ENCODE measurements around the gene FLVCR2.

Gene FLVCR2

DNA sequence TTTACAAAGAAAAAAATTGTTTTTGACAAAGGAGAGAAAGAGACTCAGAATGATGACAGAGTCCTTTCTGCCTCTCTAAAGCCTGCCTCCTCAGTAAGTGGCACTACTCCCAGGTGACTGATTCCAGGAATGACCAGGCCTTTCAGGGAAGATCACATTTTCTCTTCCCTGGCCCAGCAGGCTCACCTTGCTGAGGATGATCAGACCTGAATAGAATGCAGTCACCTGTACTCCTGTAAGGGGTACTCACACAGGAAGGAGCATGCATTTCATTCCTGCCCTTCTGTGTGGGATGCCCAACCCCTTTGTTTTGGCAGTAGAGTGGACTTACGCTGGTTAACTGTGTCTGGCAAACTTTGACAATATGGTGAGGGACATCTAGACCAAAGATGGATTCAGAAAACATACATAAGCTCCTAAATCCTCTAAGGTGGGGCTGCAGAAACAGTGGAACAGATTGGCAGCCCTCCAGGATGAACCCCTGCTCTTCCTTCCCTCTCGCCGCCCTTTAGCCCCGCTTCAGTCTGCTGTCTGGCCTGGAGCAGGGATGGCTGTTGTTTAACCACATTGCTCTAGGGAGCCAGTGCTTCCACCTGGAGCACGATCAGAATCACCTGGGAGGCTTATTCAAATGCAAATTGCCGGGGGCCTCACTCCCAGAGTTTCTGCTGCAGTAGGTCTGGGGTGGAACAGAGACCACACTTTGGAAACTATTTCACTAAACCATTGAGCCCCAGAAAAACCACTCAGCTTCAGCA lies 52.5 kb downstream of the FLVCR2 start:
- Histone ChIP-seq H3K4me1 (ENCODE audit: low read length) (no peaks in the 10 kb centered on the region), H3K4me3 (ENCODE audit: low read length) (no peak overlapping the region), H3K79me2 (ENCODE audit: low read length) (no peaks in the 10 kb centered on the region), H3K9ac (ENCODE audit: low read length) (no peak overlapping the region), H4K20me1 (ENCODE audit: insufficient read depth, low read length) (no peaks in the 10 kb centered on the region), H3K27ac (ENCODE audit: low read length) (no peak overlapping the region), H3K9me2 (replicated peaks; ENCODE audit: insufficient read depth, low read length) (no peaks in the 10 kb centered on the region), H3K9me3 (replicated peaks; ENCODE audit: insufficient read depth, low read length) (no peaks in the 10 kb centered on the region), H2AFZ (ENCODE audit: low read length) (no peak overlapping the region), H3F3A (ENCODE audit: insufficient read depth, low read length) (no peaks in the 10 kb centered on the region), H3K27me3 (replicated peaks; ENCODE audit: insufficient read depth, low read length) (no peaks in the 10 kb centered on the region), H3K36me3 (replicated peaks; ENCODE audit: insufficient read depth, low read length) (no peaks in the 10 kb centered on the region), H3K4me2 (ENCODE audit: low read depth, low read length) (no peak overlapping the region)
- TF ChIP-seq EZH2 (optimal IDR thresholded peaks at IDR 0.05; ENCODE audit: low read depth, low read length) (no peak), EZH2phosphoT487 (IDR thresholded peaks at IDR 0.05; ENCODE audit: low read length) (no peak), CTCF (IDR thresholded peaks at IDR 0.05; ENCODE audit: low read length) (no peak)
- DNase-seq = no peak

GRCh38 chr14:75631453-75631831 lies 53.0 kb downstream of the FLVCR2 start:
- Histone ChIP-seq H3K36me3 (replicated peaks; ENCODE audit: insufficient read depth, low read length) (no peaks in the 10 kb centered on the region), H2AFZ (ENCODE audit: low read length) (no peak overlapping the region), H3K9ac (ENCODE audit: low read length) (no peak overlapping the region), H3K4me1 (ENCODE audit: low read length) (no peaks in the 10 kb centered on the region), H3K27ac (ENCODE audit: low read length) (no peak overlapping the region), H3K27me3 (replicated peaks; ENCODE audit: insufficient read depth, low read length) (no peaks in the 10 kb centered on the region), H3K4me3 (ENCODE audit: low read length) (no peak overlapping the region), H4K20me1 (ENCODE audit: insufficient read depth, low read length) (no peaks in the 10 kb centered on the region), H3K79me2 (ENCODE audit: low read length) (no peaks in the 10 kb centered on the region), H3F3A (ENCODE audit: insufficient read depth, low read length) (no peaks in the 10 kb centered on the region), H3K4me2 (ENCODE audit: low read depth, low read length) (no peak overlapping the region), H3K9me2 (replicated peaks; ENCODE audit: insufficient read depth, low read length) (no peaks in the 10 kb centered on the region), H3K9me3 (replicated peaks; ENCODE audit: insufficient read depth, low read length) (no peaks in the 10 kb centered on the region)
- DNase-seq = no peak
- no peak for TF ChIP-seq CTCF (IDR thresholded peaks at IDR 0.05; ENCODE audit: low read length)
- no peak for TF ChIP-seq EZH2phosphoT487 (IDR thresholded peaks at IDR 0.05; ENCODE audit: low read length)
- TF ChIP-seq EZH2 (optimal IDR thresholded peaks at IDR 0.05; ENCODE audit: low read depth, low read length) = no peak

GRCh38 chr14:75634848-75635247 lies 56.4 kb downstream of the FLVCR2 start:
- Histone ChIP-seq H2AFZ (ENCODE audit: low read length) (no peak overlapping the region), H3K4me2 (ENCODE audit: low read depth, low read length) (no peak overlapping the region), H3K9me2 (replicated peaks; ENCODE audit: insufficient read depth, low read length) (no peaks in the 10 kb centered on the region), H3K27ac (ENCODE audit: low read length) (no peak overlapping the region), H3F3A (ENCODE audit: insufficient read depth, low read length) (no peaks in the 10 kb centered on the region), H4K20me1 (ENCODE audit: insufficient read depth, low read length) (no peaks in the 10 kb centered on the region), H3K4me3 (ENCODE audit: low read length) (no peak overlapping the region), H3K9ac (ENCODE audit: low read length) (no peak overlapping the region), H3K36me3 (replicated peaks; ENCODE audit: insufficient read depth, low read length) (no peaks in the 10 kb centered on the region), H3K9me3 (replicated peaks; ENCODE audit: insufficient read depth, low read length) (no peaks in the 10 kb centered on the region), H3K79me2 (ENCODE audit: low read length) (no peaks in the 10 kb centered on the region), H3K4me1 (ENCODE audit: low read length) (no peaks in the 10 kb centered on the region), H3K27me3 (replicated peaks; ENCODE audit: insufficient read depth, low read length) (no peaks in the 10 kb centered on the region)
- no peak for DNase-seq
- no peak for TF ChIP-seq EZH2 (optimal IDR thresholded peaks at IDR 0.05; ENCODE audit: low read depth, low read length)
- no peak for TF ChIP-seq CTCF (IDR thresholded peaks at IDR 0.05; ENCODE audit: low read length)
- no peak for TF ChIP-seq EZH2phosphoT487 (IDR thresholded peaks at IDR 0.05; ENCODE audit: low read length)

Data from MM.1S (cell line).